ENCODE data around the gene OR52B6.

Gene OR52B6

GRCh38 chr11:5593146-5593545 is 12.5 kb downstream of the OR52B6 start (continued):
- TF ChIP-seq ZNF10 (tag by site-specific recombination; IDR thresholded peaks at IDR 0.05), result no peak
- TF ChIP-seq ZNF704 (tag by site-specific recombination; IDR thresholded peaks at IDR 0.05), result no peak

GRCh38 chr11:5596607-5597201 is 16.0 kb downstream of the OR52B6 start, which contains the start of gene TRIM6:
TRIM6 (plus strand) TSS chr11:5596637; CDS start chr11:5596898, 261 bp downstream.
- H3K4me3 ChIP-seq (ENCODE audit: low read depth, low read length), result peak within 1 kb of the TSS; percentile 53
- H3K9me3 ChIP-seq (ENCODE audit: control insufficient read depth, insufficient read depth, low read depth, low read length), result no peaks in the 10 kb centered on the region
- no peak within 1 kb of the TSS; the same call in 1 of the 2 replicates for H3K27ac ChIP-seq (ENCODE audit: extremely low read depth, low read depth, low read length)
- no peaks in the 10 kb centered on the region for H3K4me1 ChIP-seq (ENCODE audit: control insufficient read depth, insufficient read depth, low read length)
- no peak for TF ChIP-seq ZNF704 (tag by site-specific recombination; IDR thresholded peaks at IDR 0.05)
- TF ChIP-seq ZNF214 (tag by site-specific recombination; IDR thresholded peaks at IDR 0.05; ENCODE audit: borderline replicate concordance), result no peak
- no peak for TF ChIP-seq EGR2 (tag by site-specific recombination; IDR thresholded peaks at IDR 0.05; ENCODE audit: low read depth)
- no peak for TF ChIP-seq KLF16 (tag by site-specific recombination; IDR thresholded peaks at IDR 0.05)
- no peak for TF ChIP-seq ZNF776 (tag by site-specific recombination; IDR thresholded peaks at IDR 0.05; ENCODE audit: borderline replicate concordance)
- no peaks in the 10 kb centered on the region for H3K36me3 ChIP-seq (ENCODE audit: control insufficient read depth in 2 of 2, insufficient read depth in 1 of 2, low read length in 2 of 2)
- ChIA-PET POLR2A (interaction anchor here (1.1 kb wide), 1 partner anchor 244 kb away, joined by 6 read pairs; no protein-coding TSS in a partner anchor), CTCF (no interaction called here)

- CTCF ChIA-PET, result no interaction called here
- Histone ChIP-seq H3K4me1 (ENCODE audit: control insufficient read depth, insufficient read depth, low read length) (no peaks in the 10 kb centered on the region), H3K27ac (ENCODE audit: extremely low read depth, low read depth, low read length) (no peak overlapping the region), H3K4me3 (ENCODE audit: low read depth, low read length) (no peak overlapping the region), H3K9me3 (ENCODE audit: control insufficient read depth, insufficient read depth, low read depth, low read length) (no peaks in the 10 kb centered on the region), H3K36me3 (ENCODE audit: control insufficient read depth in 2 of 2, insufficient read depth in 1 of 2, low read length in 2 of 2) (no peaks in the 10 kb centered on the region)
- POLR2A ChIA-PET, result no interaction called here
- TF ChIP-seq ZNF561 (tag by site-specific recombination; IDR thresholded peaks at IDR 0.05; ENCODE audit: borderline replicate concordance) (no peak), ZNF639 (tag by site-specific recombination; IDR thresholded peaks at IDR 0.05) (no peak), PATZ1 (tag by site-specific recombination; IDR thresholded peaks at IDR 0.05) (no peak), ZNF513 (tag by site-specific recombination; IDR thresholded peaks at IDR 0.05) (no peak), ZNF324 (tag by site-specific recombination; IDR thresholded peaks at IDR 0.05) (no peak), ZNF184 (tag by site-specific recombination; IDR thresholded peaks at IDR 0.05) (no peak), ZNF549 (tag by site-specific recombination; IDR thresholded peaks at IDR 0.05) (no peak), IKZF3 (tag by site-specific recombination; IDR thresholded peaks at IDR 0.05) (no peak), ZNF449 (tag by site-specific recombination; IDR thresholded peaks at IDR 0.05) (no peak), ZNF670 (tag by site-specific recombination; IDR thresholded peaks at IDR 0.05; ENCODE audit: low read depth) (no peak), KLF10 (tag by site-specific recombination; IDR thresholded peaks at IDR 0.05) (no peak), KLF1 (tag by site-specific recombination; IDR thresholded peaks at IDR 0.05) (no peak), ZNF701 (tag by site-specific recombination; IDR thresholded peaks at IDR 0.05) (no peak), SP2 (tag by site-specific recombination; IDR thresholded peaks at IDR 0.05) (no peak), ZBTB8A (tag by site-specific recombination; IDR thresholded peaks at IDR 0.05) (no peak), ZNF292 (tag by site-specific recombination; IDR thresholded peaks at IDR 0.05; ENCODE audit: borderline replicate concordance, low read depth) (no peak), ZNF658 (tag by site-specific recombination; IDR thresholded peaks at IDR 0.05) (no peak), ZNF704 (tag by site-specific recombination; IDR thresholded peaks at IDR 0.05) (no peak)
Observed at GRCh38 chr11:5597953-5598352, 17.3 kb downstream of the OR52B6 start.
